Mesothelial cell of epicardium (in vitro differentiated cells): ENCODE data around the gene TULP1. TPM values are rescaled to one million over a fixed set of nuclear protein-coding genes. Genes with fewer than 3 reads are reported as not detected.
"Not testable (repeated sequence)": the region's sequence is repeated elsewhere in the genome, so short reads cannot be mapped to it uniquely, and the experiment has no call there.

Experiments used
- DNase-seq, 2 experiments: peaks; one replicate each; pipeline ENCODE4 v3.0.0; 2021; ENCODE audit warnings: low spot score in 2 of 2; ENCODE audit not compliant: unreplicated experiment in 2 of 2
- H3K27ac Mint-ChIP-seq: 2 replicates; pipeline ENCODE4 v1.8.0; 2021; ENCODE audit warnings: mixed read lengths
- H3K27me3 Mint-ChIP-seq: 2 replicates; pipeline ENCODE4 v1.8.0; 2021; ENCODE audit warnings: low read depth, mixed read lengths
- H3K36me3 Mint-ChIP-seq: 2 replicates; pipeline ENCODE4 v1.8.0; 2021; ENCODE audit warnings: mixed read lengths
- H3K4me1 Mint-ChIP-seq: 2 replicates; pipeline ENCODE4 v1.8.0; 2021; ENCODE audit warnings: mixed read lengths
- H3K4me3 Mint-ChIP-seq: 2 replicates; pipeline ENCODE4 v1.8.0; 2021; ENCODE audit warnings: mild to moderate bottlenecking, moderate library complexity, mixed read lengths
- H3K9me3 Mint-ChIP-seq: 2 replicates; pipeline ENCODE4 v1.8.0; 2021; ENCODE audit warnings: mixed read lengths
- CTCF ChIP-seq: fragments of 200-600 bp; sonication (generic); IDR thresholded peaks from one replicate; pipeline ENCODE4 v1.5.0; 2021; ENCODE audit warnings: antibody characterized with exemption; ENCODE audit not compliant: unreplicated experiment
- total RNA-seq: library from RNA; stranded (reverse); gene quantifications from 3 replicates; pipeline ENCODE4 v1.2.1, GENCODE V29; 2021

TULP1 gene
- total RNA-seq, 1 donor from 2014 or later, result 17.7 TPM

GRCh38 chr6:35519313-35520015 is 6.8 kb upstream of the TULP1 start:
- Mint-ChIP-seq H3K27ac (no peak overlapping the region), H3K9me3 (no peaks in the 10 kb centered on the region), H3K36me3 (no peaks in the 10 kb centered on the region), H3K4me3 (no peak overlapping the region), H3K4me1 (peaks cover 6% of the 10 kb centered on the region), H3K27me3 (no peaks in the 10 kb centered on the region)
- no peak for DNase-seq
- no peak for TF ChIP-seq CTCF

DNA sequence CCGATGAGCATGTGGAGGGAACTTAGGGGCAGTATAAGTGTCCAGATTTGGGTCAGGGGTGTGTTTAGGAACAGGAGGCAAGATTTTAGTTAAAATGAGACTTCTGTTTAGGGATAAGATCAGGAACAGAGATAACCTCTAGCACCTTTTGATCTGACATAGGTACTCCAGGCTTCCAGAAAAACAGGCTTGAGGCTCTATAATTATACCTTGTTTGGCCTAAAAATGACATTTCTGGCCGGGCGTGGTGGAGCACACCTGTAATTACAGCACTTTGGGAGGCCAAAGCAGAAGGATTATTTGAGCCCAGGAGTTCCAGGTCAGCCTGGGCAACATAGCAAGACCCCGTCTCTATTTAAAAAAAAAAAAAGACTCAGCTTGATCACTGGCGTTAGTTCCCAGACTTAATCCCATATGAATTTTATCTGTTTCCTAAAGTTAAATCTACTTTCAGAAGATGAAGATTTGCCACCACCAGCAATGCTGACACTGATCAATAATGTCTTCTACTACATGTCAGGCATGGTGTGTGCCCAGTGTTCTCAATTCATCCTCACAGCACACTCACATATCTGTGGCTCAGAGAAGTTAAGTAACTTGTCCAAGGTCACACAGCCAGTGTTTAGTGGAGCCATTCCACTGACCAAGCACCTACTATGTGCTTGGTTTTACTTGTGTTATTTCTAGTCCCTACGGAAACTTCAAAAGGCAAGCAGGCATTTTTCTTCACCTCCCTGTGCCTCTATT is 6.0 kb upstream of the TULP1 start:
- no peaks in the 10 kb centered on the region for H3K36me3 Mint-ChIP-seq
- no peak overlapping the region for H3K27ac Mint-ChIP-seq
- DNase-seq, result no peak
- no peaks in the 10 kb centered on the region for H3K9me3 Mint-ChIP-seq
- no peak for TF ChIP-seq CTCF
- no peak overlapping the region for H3K4me3 Mint-ChIP-seq
- no peaks in the 10 kb centered on the region for H3K27me3 Mint-ChIP-seq
- H3K4me1 Mint-ChIP-seq, result peaks cover 8% of the 10 kb centered on the region

DNA sequence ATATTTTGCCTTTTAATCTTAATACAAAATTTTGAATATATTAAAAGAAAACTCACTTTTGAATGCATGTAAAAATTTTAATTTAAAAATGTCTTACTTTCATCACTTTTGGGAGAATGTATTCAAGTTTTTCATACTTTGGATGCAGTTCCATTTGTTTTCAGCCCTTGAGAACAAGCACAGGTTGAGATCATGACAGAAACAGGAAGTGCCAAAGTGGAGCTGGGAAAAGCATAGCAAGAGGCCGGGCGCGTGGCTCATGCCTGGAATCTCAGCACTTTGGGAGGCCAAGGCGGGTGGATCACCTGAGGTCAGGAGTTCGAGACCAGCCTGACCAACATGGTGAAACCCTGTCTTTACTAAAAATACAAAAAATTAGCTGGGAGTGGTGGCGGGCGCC is 5.3 kb upstream of the TULP1 start:
- H3K4me1 Mint-ChIP-seq, H3K27me3 Mint-ChIP-seq, H3K27ac Mint-ChIP-seq, H3K36me3 Mint-ChIP-seq, DNase-seq, H3K4me3 Mint-ChIP-seq, H3K9me3 Mint-ChIP-seq: not testable (repeated sequence)

- peak overlapping the region; percentile 31 for H3K27ac Mint-ChIP-seq
- peaks cover 8% of the 10 kb centered on the region for H3K4me1 Mint-ChIP-seq
- no peaks in the 10 kb centered on the region for H3K27me3 Mint-ChIP-seq
- H3K9me3 Mint-ChIP-seq, result no peaks in the 10 kb centered on the region
- H3K4me3 Mint-ChIP-seq, result no peak overlapping the region
- no peak for DNase-seq
- TF ChIP-seq CTCF, result no peak
- H3K36me3 Mint-ChIP-seq, result no peaks in the 10 kb centered on the region
These were observed 4.0 kb upstream of the TULP1 start for GRCh38 chr6:35516712-35517111.

DNA sequence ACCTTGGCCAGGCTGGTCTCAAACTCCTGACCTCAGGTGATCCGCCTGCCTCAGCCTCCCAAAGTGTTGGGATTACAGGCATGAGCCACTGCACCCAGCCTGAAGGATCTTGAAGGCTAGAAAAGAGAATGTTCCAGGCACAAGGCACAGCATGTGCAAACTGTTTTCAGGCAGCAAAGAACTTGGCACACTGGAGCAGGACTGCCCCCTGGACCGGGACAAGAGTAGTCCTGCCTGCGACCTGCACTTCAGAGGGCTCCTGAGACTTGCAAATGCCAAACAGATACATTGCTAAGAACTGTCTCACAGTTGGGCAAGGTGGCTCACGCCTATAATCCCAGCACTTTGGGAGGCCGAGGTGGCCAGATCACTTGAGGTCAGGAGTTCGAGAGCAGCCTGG is 3.2 kb upstream of the TULP1 start:
- H3K4me1 Mint-ChIP-seq, result peaks cover 13% of the 10 kb centered on the region
- H3K4me3 Mint-ChIP-seq, H3K9me3 Mint-ChIP-seq, H3K36me3 Mint-ChIP-seq, DNase-seq, H3K27me3 Mint-ChIP-seq, H3K27ac Mint-ChIP-seq: not testable (repeated sequence)

DNA sequence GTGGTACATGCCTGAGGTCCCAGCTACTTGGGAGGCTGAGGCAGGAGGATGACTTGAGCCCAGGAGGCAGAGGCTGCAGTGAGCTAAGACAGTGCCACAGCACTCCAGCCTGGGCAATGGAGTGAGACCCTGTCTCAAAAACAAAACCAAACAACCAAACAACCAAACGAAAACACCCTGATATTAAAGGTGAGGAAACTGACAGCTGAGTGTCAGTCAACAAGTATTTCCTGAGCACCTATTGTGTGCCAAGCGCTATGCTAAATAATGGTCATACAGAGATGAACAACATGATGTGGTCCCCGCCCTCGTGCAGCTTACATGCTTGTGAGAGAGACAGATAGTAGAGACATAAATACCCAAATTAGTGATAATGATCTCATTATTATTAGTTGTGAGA is 1.9 kb upstream of the TULP1 start:
- no peak for DNase-seq
- no peaks in the 10 kb centered on the region for H3K27me3 Mint-ChIP-seq
- TF ChIP-seq CTCF, result no peak
- no peak overlapping the region for H3K27ac Mint-ChIP-seq
- no peaks in the 10 kb centered on the region for H3K36me3 Mint-ChIP-seq
- peaks cover 21% of the 10 kb centered on the region for H3K4me1 Mint-ChIP-seq
- H3K9me3 Mint-ChIP-seq, result no peaks in the 10 kb centered on the region
- H3K4me3 Mint-ChIP-seq, result no peak overlapping the region
